Measurements from ENCODE around the gene WDR64.

GRCh38 chr1:241679404-241679803 is 27.3 kb downstream of the WDR64 start:
- no peak for TF ChIP-seq EP300 (IDR thresholded peaks at IDR 0.05)
- TF ChIP-seq CTCF (IDR thresholded peaks at IDR 0.05), result no peak

All from ovary (tissue), 3 donors.